ENCODE results near the gene ANAPC2.
A peak's percentile ranks its signal among the peaks of the same experiment; 100 is the strongest.

Gene ANAPC2

DNA sequence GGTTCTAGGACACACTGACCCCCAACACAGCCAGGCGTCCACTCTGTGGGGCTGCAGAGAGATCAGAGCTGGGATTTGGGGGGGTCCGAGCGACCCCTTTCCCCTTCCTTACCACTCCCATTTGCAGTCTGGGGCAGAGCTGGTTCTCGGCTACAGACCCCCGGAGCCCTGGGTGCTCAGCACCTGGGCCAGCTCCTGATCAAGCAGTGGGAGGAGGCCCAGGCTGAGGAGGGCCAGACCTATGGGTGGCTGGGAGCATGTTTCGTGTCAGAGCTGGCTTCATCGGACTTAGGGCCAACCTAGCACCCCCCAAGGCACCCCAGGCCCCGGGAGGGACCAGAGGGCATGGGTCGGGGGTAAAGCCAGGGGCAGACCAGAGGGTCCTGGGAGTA lies 41.8 kb downstream of the ANAPC2 start:
- no peak overlapping the region for H3K4me3 ChIP-seq (ENCODE audit: low read depth in 1 of 5, low read length in 5 of 5)
- H3K27me3 ChIP-seq (ENCODE audit: control insufficient read depth in 5 of 5, insufficient read depth in 4 of 5, low read length in 5 of 5) = peaks cover 35 to 55% (median 45%) of the 10 kb centered on the region in 5 donors
- no peaks in the 10 kb centered on the region for H3K9me3 ChIP-seq (ENCODE audit: control insufficient read depth in 5 of 5, low read length in 5 of 5)
- no peak overlapping the region for H3K27ac ChIP-seq (ENCODE audit: low read depth, low read length)
- no peaks in the 10 kb centered on the region for H3K36me3 ChIP-seq (ENCODE audit: control insufficient read depth in 5 of 5, insufficient read depth in 5 of 5, low read length in 5 of 5)
- H3K4me1 ChIP-seq (ENCODE audit: control insufficient read depth in 5 of 5, insufficient read depth in 5 of 5, low read length in 5 of 5) = no peaks in the 10 kb centered on the region
- no peak overlapping the region for H3K9ac ChIP-seq (ENCODE audit: low read length in 5 of 5)

DNA sequence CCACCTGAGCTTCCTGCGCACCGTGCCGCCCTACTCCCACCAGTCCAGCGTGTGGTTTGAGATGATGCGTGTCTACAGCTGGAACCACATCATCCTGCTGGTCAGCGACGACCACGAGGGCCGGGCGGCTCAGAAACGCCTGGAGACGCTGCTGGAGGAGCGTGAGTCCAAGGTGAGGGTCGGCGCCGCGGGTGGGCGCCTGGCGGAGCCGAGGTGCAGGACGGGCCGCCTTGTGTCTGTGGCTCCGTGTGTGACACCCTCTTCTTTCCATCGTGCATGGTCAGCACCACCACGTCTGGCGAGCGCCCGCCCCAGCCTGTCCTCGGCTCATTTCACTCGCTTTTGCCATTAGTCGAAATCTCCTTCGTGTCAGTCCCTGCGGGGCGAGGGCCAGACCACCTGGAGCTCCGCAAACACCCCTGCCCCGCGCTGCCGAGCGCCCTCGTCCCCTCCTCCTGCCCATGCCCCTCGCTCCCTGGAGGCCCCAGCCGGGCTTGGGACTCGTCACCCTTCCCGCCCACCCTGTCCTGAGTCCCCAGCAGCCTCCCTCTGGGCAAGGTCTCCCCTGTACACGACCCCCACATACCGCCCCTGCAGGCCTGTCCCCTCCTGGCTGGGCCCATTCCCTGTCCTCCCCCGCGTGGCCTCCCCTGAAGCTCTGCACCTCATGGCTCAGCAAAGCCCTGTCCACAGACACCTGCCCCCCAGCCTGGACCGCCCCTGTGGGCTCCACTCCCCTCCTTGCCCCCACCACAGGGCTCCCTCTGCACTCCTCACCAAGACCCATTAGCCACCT lies 42.4 kb downstream of the ANAPC2 start:
- Histone ChIP-seq H3K9ac (ENCODE audit: low read length in 5 of 5) (no peak overlapping the region), H3K27me3 (ENCODE audit: control insufficient read depth in 5 of 5, insufficient read depth in 4 of 5, low read length in 5 of 5) (peaks cover 37 to 61% (median 51%) of the 10 kb centered on the region in 5 donors), H3K36me3 (ENCODE audit: control insufficient read depth in 5 of 5, insufficient read depth in 5 of 5, low read length in 5 of 5) (no peaks in the 10 kb centered on the region), H3K27ac (ENCODE audit: low read depth, low read length) (no peak overlapping the region), H3K9me3 (ENCODE audit: control insufficient read depth in 5 of 5, low read length in 5 of 5) (no peaks in the 10 kb centered on the region), H3K4me3 (ENCODE audit: low read depth in 1 of 5, low read length in 5 of 5) (no peak overlapping the region), H3K4me1 (ENCODE audit: control insufficient read depth in 5 of 5, insufficient read depth in 5 of 5, low read length in 5 of 5) (no peaks in the 10 kb centered on the region)

DNA sequence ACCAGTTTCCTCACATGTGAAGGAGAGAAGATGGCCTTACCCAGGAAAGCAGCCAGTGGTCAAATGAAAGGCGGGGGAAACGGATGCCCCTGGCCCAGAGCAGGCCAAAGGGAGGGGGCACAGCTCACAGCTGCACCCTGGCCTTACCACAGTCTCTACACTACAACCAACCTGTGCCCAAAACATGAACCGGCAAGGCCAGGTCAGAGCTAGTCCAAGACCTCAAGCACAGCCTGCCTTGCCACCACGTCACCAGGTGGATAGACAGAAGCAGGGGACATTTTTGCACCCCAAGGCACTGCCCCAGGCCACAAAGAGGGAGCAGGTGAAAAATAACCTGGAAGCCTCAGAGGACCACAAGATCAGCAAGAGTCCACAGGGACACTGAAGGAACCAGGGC lies 44.9 kb downstream of the ANAPC2 start:
- H3K9me3 ChIP-seq (ENCODE audit: control insufficient read depth in 5 of 5, low read length in 5 of 5) = no peaks in the 10 kb centered on the region
- no peak overlapping the region for H3K27ac ChIP-seq (ENCODE audit: low read depth, low read length)
- H3K36me3 ChIP-seq (ENCODE audit: control insufficient read depth in 5 of 5, insufficient read depth in 5 of 5, low read length in 5 of 5) = no peaks in the 10 kb centered on the region
- H3K27me3 ChIP-seq (ENCODE audit: control insufficient read depth in 5 of 5, insufficient read depth in 4 of 5, low read length in 5 of 5) = peaks cover 46 to 72% (median 64%) of the 10 kb centered on the region in 5 donors
- H3K9ac ChIP-seq (ENCODE audit: low read length in 5 of 5) = no peak overlapping the region
- peaks cover 0 to 6% (median 3%) of the 10 kb centered on the region in 5 donors for H3K4me1 ChIP-seq (ENCODE audit: control insufficient read depth in 5 of 5, insufficient read depth in 5 of 5, low read length in 5 of 5)
- H3K4me3 ChIP-seq (ENCODE audit: low read depth in 1 of 5, low read length in 5 of 5) = no peak overlapping the region

DNA sequence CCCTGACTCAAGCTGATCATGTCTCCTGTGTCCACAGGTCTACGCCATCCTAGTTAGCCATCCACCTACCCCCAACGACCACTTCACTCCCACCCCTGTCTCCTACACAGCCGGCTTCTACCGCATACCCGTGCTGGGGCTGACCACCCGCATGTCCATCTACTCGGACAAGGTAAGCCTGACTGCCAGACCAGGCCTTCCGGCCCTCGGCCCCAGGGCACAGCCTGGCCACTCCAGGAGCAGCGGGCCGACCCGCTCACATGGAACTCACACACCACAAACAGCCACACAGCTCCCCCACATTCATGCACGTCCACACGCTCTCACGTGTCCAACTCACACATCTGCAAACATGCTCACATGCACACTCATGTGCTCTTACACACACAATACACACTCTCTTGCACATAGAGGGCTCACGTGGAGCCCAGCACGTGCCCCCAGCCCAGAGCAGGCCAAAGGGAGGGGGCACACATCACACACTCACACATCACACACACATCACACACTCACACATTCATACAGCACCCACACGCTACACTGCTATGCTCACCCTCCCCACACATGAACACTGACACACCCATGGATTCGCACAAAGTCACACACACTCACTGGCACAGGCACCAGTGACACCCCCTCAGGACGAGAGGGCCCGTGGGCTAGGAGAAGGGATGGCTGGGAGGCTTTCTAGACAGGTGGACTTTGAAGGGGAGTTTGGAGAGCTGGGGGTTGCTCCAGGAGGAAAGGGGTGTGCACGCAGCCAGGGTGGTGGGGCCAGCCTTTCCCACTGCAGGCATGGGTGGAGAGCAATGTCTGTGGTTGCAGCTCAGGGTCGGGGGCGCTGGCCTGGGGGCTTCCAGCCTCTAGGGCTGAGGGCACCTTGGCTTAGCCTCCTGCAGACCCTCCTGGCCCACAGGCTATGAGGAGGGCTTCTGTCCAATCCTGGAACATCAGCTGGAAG lies 46.1 kb downstream of the ANAPC2 start:
- no peaks in the 10 kb centered on the region for H3K9me3 ChIP-seq (ENCODE audit: control insufficient read depth in 5 of 5, low read length in 5 of 5)
- no peak overlapping the region for H3K9ac ChIP-seq (ENCODE audit: low read length in 5 of 5)
- H3K4me1 ChIP-seq (ENCODE audit: control insufficient read depth in 5 of 5, insufficient read depth in 5 of 5, low read length in 5 of 5) = peaks cover 0 to 6% (median 3%) of the 10 kb centered on the region in 5 donors
- H3K27ac ChIP-seq (ENCODE audit: low read depth, low read length) = no peak overlapping the region
- H3K27me3 ChIP-seq (ENCODE audit: control insufficient read depth in 5 of 5, insufficient read depth in 4 of 5, low read length in 5 of 5) = peaks cover 51 to 77% (median 69%) of the 10 kb centered on the region in 5 donors
- no peak overlapping the region for H3K4me3 ChIP-seq (ENCODE audit: low read depth in 1 of 5, low read length in 5 of 5)
- H3K36me3 ChIP-seq (ENCODE audit: control insufficient read depth in 5 of 5, insufficient read depth in 5 of 5, low read length in 5 of 5) = no peaks in the 10 kb centered on the region

DNA sequence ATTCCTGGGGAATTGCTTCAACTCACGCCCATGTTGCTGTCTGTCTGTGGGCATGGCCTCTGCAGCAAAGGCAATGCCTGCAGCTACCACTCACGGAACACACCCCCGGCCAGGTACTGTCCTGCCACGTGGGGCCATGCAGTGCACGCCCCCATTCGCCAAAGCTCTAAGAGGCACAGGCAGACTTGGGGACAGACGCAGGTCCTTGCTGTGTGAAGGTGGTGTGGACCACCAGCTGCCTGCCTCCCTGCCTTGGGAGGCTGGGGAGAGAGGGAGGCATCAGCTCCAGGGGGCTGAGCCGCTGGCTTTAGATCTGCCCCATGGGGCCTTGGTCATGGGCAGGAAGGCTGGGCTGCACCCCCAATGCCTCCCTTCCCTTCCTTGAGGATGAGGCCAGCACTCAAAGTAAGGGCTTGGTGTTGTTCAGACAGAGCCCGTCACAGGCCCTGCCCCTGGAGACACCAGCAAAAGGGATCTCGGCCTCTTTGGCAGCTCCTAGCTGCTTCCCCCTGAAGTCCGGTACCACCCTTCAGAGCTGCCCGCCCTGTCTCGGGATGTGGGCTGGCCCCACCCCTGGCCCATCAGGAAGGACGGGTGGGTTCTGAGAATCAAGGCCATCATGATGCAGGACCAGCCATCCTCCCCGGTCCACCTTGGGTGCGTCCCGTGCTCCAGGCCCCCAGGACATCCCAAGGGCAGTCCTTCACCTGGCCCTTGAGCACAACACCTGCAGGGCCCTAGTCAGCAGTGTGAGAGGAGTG lies 47.1 kb downstream of the ANAPC2 start:
- peaks cover 55 to 83% (median 71%) of the 10 kb centered on the region in 5 donors for H3K27me3 ChIP-seq (ENCODE audit: control insufficient read depth in 5 of 5, insufficient read depth in 4 of 5, low read length in 5 of 5)
- H3K9me3 ChIP-seq (ENCODE audit: control insufficient read depth in 5 of 5, low read length in 5 of 5) = no peaks in the 10 kb centered on the region
- H3K4me3 ChIP-seq (ENCODE audit: low read depth in 1 of 5, low read length in 5 of 5) = no peak overlapping the region
- H3K4me1 ChIP-seq (ENCODE audit: control insufficient read depth in 5 of 5, insufficient read depth in 5 of 5, low read length in 5 of 5) = peaks cover 0 to 6% (median 3%) of the 10 kb centered on the region in 5 donors
- H3K27ac ChIP-seq (ENCODE audit: low read depth, low read length) = no peak overlapping the region
- H3K36me3 ChIP-seq (ENCODE audit: control insufficient read depth in 5 of 5, insufficient read depth in 5 of 5, low read length in 5 of 5) = no peaks in the 10 kb centered on the region
- no peak overlapping the region for H3K9ac ChIP-seq (ENCODE audit: low read length in 5 of 5)

DNA sequence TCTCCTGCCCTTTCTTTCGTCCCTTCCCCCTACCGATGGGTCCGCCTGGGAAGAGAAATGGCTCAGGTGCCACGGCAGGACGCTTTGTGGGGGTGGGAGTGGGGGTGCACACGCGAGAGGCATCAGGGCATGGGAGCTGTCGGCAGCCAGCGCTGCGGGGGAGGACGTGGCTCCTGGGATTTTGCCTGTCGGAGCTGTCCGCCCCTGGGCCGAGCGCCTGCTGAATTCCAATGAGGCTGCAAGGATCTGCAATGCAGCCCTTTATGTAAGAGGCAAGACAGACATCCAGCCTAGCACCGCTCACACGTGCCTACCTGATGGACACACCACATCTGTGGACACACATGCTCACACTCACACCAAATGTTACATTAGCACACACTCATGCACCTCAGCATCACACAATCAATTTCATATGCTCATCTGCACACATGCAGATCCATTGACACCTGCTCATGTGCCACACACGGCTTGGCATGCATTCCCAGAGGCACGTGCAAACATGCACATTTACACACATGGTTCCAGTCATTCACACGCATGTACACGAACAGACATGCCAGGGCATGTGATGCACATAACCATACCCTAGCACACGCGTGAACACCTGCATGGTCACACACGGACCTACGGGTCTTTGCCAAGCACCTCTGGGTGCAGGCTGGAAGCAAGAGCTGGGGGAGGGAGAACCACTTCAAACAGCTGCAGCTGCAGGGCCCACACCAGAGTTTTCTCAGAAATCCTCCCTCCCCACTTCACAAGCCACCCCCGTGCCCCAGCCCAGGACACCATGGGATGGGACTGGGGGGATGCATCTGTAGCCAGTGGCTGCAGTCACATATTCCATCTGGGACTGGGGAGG lies 48.0 kb downstream of the ANAPC2 start:
- Histone ChIP-seq H3K27ac (ENCODE audit: low read depth, low read length) (no peak overlapping the region), H3K4me3 (ENCODE audit: low read depth in 1 of 5, low read length in 5 of 5) (no peak overlapping the region), H3K27me3 (ENCODE audit: control insufficient read depth in 5 of 5, insufficient read depth in 4 of 5, low read length in 5 of 5) (peaks cover 57 to 83% (median 71%) of the 10 kb centered on the region in 5 donors), H3K4me1 (ENCODE audit: control insufficient read depth in 5 of 5, insufficient read depth in 5 of 5, low read length in 5 of 5) (peaks cover 0 to 6% (median 3%) of the 10 kb centered on the region in 5 donors), H3K9ac (ENCODE audit: low read length in 5 of 5) (no peak overlapping the region), H3K9me3 (ENCODE audit: control insufficient read depth in 5 of 5, low read length in 5 of 5) (no peaks in the 10 kb centered on the region), H3K36me3 (ENCODE audit: control insufficient read depth in 5 of 5, insufficient read depth in 5 of 5, low read length in 5 of 5) (no peaks in the 10 kb centered on the region)

DNA sequence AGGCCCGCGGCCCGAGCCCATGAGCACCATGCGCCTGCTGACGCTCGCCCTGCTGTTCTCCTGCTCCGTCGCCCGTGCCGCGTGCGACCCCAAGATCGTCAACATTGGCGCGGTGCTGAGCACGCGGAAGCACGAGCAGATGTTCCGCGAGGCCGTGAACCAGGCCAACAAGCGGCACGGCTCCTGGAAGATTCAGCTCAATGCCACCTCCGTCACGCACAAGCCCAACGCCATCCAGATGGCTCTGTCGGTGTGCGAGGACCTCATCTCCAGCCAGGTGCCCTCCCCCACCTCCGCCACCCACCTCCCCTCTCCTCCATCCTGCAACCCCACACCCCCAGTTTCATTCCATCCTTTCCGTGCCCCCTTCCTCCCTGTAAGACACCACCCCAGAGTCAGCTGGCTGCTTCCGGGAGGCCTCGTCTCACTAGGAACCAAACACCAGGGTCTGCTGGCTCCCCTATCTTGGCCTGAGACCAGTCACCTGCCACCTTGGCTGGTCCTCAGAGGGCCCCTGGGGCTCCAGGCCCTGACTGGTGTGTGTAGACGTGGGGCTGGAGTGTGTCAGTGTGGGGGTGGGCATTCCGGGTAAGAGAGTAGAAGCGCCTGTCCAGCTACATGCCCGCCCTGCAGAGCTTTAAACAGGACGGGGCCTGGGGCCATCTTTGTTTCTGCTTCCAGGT lies 48.8 kb downstream of the ANAPC2 start:
- Histone ChIP-seq H3K4me1 (ENCODE audit: control insufficient read depth in 5 of 5, insufficient read depth in 5 of 5, low read length in 5 of 5) (peaks cover 0 to 6% (median 3%) of the 10 kb centered on the region in 5 donors), H3K9ac (ENCODE audit: low read length in 5 of 5) (no peak overlapping the region), H3K4me3 (ENCODE audit: low read depth in 1 of 5, low read length in 5 of 5) (no peak overlapping the region), H3K27me3 (ENCODE audit: control insufficient read depth in 5 of 5, insufficient read depth in 4 of 5, low read length in 5 of 5) (peaks cover 57 to 83% (median 71%) of the 10 kb centered on the region in 5 donors), H3K36me3 (ENCODE audit: control insufficient read depth in 5 of 5, insufficient read depth in 5 of 5, low read length in 5 of 5) (no peaks in the 10 kb centered on the region), H3K27ac (ENCODE audit: low read depth, low read length) (no peak overlapping the region), H3K9me3 (ENCODE audit: control insufficient read depth in 5 of 5, low read length in 5 of 5) (no peaks in the 10 kb centered on the region)

DNA sequence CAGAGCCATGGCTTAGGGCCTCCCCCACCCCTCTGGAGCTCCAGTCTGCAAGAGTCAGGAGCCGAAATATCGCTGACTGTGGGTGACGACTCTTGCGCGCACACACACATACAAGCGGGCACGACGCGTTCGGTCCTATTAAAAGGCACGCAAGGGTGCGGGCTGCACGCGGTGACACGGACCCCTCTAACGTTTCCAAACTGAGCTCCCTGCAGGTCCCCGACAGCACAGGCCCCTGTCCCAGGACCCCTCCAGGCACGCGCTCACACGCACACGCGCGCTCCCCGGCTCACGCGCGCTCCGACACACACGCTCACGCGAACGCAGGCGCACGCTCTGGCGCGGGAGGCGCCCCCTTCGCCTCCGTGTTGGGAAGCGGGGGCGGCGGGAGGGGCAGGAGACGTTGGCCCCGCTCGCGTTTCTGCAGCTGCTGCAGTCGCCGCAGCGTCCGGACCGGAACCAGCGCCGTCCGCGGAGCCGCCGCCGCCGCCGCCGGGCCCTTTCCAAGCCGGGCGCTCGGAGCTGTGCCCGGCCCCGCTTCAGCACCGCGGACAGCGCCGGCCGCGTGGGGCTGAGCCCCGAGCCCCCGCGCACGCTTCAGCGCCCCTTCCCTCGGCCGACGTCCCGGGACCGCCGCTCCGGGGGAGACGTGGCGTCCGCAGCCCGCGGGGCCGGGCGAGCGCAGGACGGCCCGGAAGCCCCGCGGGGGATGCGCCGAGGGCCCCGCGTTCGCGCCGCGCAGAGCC lies 49.5 kb downstream of the ANAPC2 start, which contains the start of gene GRIN1:
Gene GRIN1, plus strand, starts transcription at position 433 of the 746 bp plus-strand sequence. CDS start 333 bp downstream, outside the sequence.
- H3K4me3 ChIP-seq (ENCODE audit: low read depth in 1 of 5, low read length in 5 of 5) = peak within 1 kb of the TSS in 1 of 5 donors; percentile 48
- no peak within 1 kb of the TSS for H3K27ac ChIP-seq (ENCODE audit: low read depth, low read length)
- H3K36me3 ChIP-seq (ENCODE audit: control insufficient read depth in 5 of 5, insufficient read depth in 5 of 5, low read length in 5 of 5) = no peaks in the 10 kb centered on the region
- H3K4me1 ChIP-seq (ENCODE audit: control insufficient read depth in 5 of 5, insufficient read depth in 5 of 5, low read length in 5 of 5) = peaks cover 0 to 6% (median 3%) of the 10 kb centered on the region in 5 donors
- H3K27me3 ChIP-seq (ENCODE audit: control insufficient read depth in 5 of 5, insufficient read depth in 4 of 5, low read length in 5 of 5) = peaks cover 57 to 80% (median 71%) of the 10 kb centered on the region in 5 donors
- no peaks in the 10 kb centered on the region for H3K9me3 ChIP-seq (ENCODE audit: control insufficient read depth in 5 of 5, low read length in 5 of 5)
- H3K9ac ChIP-seq (ENCODE audit: low read length in 5 of 5) = no peak within 1 kb of the TSS
